HAP-1 (cell line): ENCODE results near the gene DRAP1.

Experiments used
- DNase-seq, 2 experiments: peaks; one replicate each; pipeline ENCODE4 v3.0.0-alpha.2; 2016 to 2020; ENCODE audit warnings: low spot score in 2 of 2
- H3K27me3 ChIP-seq: fragments of 250-450 bp; sonication (Bioruptor Pico); 2 replicates; pipeline ENCODE4 v1.5.1; 2020; ENCODE audit warnings: low read depth, mild to moderate bottlenecking, moderate library complexity
- H3K36me3 ChIP-seq: fragments of 250-450 bp; sonication (Bioruptor Pico); replicated peaks from 2 replicates; pipeline ENCODE4 v1.5.1; 2020; ENCODE audit warnings: mild to moderate bottlenecking
- H3K4me1 ChIP-seq: fragments of 250-450 bp; sonication (Bioruptor Pico); 2 replicates; pipeline ENCODE4 v1.5.1; 2020; ENCODE audit warnings: mild to moderate bottlenecking
- H3K4me3 ChIP-seq: fragments of 250-450 bp; sonication (Bioruptor Pico); 2 replicates; pipeline ENCODE4 v1.5.1; 2020; ENCODE audit warnings: mild to moderate bottlenecking, moderate library complexity
- H3K9me3 ChIP-seq: fragments of 250-450 bp; sonication (Bioruptor Pico); 2 replicates; pipeline ENCODE4 v1.5.1; 2020; ENCODE audit warnings: mild to moderate bottlenecking, moderate library complexity
- in situ Hi-C: fragments of 300-500 bp; cut with MboI; formaldehyde crosslinking; loops from 3 replicates; pipeline ENCODE4 v1.14.3; 2020; ENCODE audit warnings: low sequenced_read_pairs, inconsistent platforms, mixed read lengths

The DRAP1 gene

DNA sequence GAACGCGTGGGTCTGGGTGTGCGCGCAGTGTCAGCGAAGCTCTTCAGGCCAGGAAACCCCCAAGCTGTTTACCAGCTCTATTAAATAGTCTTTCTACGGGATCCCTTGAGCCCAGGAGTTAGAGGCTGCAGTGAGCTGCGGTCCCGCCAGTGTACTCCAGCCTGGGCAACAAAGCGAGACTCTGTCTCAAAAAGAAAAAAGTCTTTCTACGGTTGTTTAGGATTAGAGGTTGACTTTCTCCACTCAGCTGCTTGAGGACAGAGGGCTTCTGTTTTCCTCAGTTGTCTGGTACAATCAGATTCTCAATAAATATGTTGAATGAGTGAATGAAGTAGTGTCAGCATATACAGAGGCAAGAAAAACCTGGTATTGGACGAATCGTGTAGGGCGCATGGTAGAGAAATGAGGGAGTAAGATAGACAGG is 42.9 kb downstream of the DRAP1 start:
- peaks cover 38% of the 10 kb centered on the region for H3K36me3 ChIP-seq
- H3K9me3 ChIP-seq: no peaks in the 10 kb centered on the region
- in situ Hi-C loops: no loop called here
- H3K27me3 ChIP-seq: no peaks in the 10 kb centered on the region
- H3K4me1 ChIP-seq: peaks cover 13% of the 10 kb centered on the region
- no peak for DNase-seq
- peak overlapping the region; percentile 92 for H3K4me3 ChIP-seq

- in situ Hi-C loops: no loop called here
- no peak for DNase-seq
- H3K4me3 ChIP-seq: no peak overlapping the region
- H3K27me3 ChIP-seq: no peaks in the 10 kb centered on the region
- peaks cover 13% of the 10 kb centered on the region for H3K4me1 ChIP-seq
- H3K9me3 ChIP-seq: no peaks in the 10 kb centered on the region
- peaks cover 61% of the 10 kb centered on the region for H3K36me3 ChIP-seq
These were observed 45.7 kb downstream of the DRAP1 start for GRCh38 chr11:65964906-65965305.

- peaks cover 11% of the 10 kb centered on the region for H3K4me1 ChIP-seq
- H3K4me3 ChIP-seq: no peak overlapping the region
- in situ Hi-C loops: no loop called here
- no peak for DNase-seq
- H3K9me3 ChIP-seq: no peaks in the 10 kb centered on the region
- H3K27me3 ChIP-seq: no peaks in the 10 kb centered on the region
- peaks cover 64% of the 10 kb centered on the region for H3K36me3 ChIP-seq
These were observed 46.9 kb downstream of the DRAP1 start for GRCh38 chr11:65965986-65966762.

GRCh38 chr11:65967329-65967934 is 48.2 kb downstream of the DRAP1 start:
- Histone ChIP-seq H3K4me1 (peaks cover 7% of the 10 kb centered on the region), H3K9me3 (no peaks in the 10 kb centered on the region), H3K4me3 (no peak overlapping the region), H3K36me3 (peaks cover 61% of the 10 kb centered on the region), H3K27me3 (no peaks in the 10 kb centered on the region)
- in situ Hi-C loops: no loop called here
- no peak for DNase-seq

GRCh38 chr11:65968600-65969482 is 49.6 kb downstream of the DRAP1 start:
- Histone ChIP-seq H3K36me3 (peaks cover 67% of the 10 kb centered on the region), H3K4me3 (no peak overlapping the region), H3K4me1 (no peaks in the 10 kb centered on the region), H3K27me3 (no peaks in the 10 kb centered on the region), H3K9me3 (no peaks in the 10 kb centered on the region)
- DNase-seq: no peak
- in situ Hi-C loops: no loop called here
